ENCODE data around the gene HOXD8. TPM values are rescaled to one million over a fixed set of nuclear protein-coding genes. Genes with fewer than 3 reads are reported as not detected.

The HOXD8 gene
- total and polyA plus RNA-seq, 9 of the 15 experiments (the other 6 are each of a cell fraction or from before 2014, with no cell fraction given), result 0.04 to 0.15 TPM; not detected in 7

DNA sequence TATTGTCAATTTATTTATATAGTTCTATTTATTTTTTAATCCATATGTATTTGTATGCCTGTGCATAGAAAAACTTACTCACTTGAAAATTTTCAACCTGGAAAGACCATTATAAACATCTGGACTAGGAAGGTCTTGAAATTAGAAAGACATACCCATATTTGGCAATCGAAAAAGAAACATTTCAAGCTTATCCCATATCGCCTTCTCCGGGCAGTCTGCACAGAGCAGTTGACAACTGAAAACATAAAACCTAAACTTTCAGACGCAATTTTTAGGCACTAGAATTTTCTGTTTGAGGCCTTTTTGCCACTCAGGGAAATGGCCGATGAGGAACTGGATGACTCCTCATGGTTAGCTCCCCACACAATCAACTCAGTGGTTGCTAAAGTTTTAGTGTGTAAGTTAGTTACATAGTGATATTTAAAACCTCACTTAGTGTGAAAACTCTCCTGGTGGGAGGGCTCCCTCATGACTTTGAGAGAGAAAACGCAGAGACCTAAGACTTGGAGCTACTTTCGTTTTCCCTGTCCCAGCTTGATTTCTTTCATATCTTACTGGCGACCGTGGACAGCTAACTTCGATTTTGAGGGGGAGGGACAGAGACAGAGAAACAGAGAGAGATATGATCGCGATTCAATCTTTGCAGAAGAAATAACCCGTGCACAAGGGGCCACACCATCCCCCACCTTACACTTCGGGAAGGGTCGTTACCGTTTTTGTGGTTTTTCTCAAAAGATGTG lies 33.1 kb upstream of the HOXD8 start (continued):
- TF ChIP-seq, protein P1, sequence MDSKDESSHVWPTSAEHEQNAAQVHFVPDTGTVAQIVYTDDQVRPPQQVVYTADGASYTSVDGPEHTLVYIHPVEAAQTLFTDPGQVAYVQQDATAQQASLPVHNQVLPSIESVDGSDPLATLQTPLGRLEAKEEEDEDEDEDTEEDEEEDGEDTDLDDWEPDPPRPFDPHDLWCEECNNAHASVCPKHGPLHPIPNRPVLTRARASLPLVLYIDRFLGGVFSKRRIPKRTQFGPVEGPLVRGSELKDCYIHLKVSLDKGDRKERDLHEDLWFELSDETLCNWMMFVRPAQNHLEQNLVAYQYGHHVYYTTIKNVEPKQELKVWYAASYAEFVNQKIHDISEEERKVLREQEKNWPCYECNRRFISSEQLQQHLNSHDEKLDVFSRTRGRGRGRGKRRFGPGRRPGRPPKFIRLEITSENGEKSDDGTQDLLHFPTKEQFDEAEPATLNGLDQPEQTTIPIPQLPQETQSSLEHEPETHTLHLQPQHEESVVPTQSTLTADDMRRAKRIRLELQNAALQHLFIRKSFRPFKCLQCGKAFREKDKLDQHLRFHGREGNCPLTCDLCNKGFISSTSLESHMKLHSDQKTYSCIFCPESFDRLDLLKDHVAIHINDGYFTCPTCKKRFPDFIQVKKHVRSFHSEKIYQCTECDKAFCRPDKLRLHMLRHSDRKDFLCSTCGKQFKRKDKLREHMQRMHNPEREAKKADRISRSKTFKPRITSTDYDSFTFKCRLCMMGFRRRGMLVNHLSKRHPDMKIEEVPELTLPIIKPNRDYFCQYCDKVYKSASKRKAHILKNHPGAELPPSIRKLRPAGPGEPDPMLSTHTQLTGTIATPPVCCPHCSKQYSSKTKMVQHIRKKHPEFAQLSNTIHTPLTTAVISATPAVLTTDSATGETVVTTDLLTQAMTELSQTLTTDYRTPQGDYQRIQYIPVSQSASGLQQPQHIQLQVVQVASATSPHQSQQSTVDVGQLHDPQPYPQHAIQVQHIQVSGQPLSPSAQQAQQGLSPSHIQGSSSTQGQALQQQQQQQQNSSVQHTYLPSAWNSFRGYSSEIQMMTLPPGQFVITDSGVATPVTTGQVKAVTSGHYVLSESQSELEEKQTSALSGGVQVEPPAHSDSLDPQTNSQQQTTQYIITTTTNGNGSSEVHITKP (IDR thresholded peaks at IDR 0.05; ENCODE audit: partially characterized antibody), result peak; percentile 25

DNA sequence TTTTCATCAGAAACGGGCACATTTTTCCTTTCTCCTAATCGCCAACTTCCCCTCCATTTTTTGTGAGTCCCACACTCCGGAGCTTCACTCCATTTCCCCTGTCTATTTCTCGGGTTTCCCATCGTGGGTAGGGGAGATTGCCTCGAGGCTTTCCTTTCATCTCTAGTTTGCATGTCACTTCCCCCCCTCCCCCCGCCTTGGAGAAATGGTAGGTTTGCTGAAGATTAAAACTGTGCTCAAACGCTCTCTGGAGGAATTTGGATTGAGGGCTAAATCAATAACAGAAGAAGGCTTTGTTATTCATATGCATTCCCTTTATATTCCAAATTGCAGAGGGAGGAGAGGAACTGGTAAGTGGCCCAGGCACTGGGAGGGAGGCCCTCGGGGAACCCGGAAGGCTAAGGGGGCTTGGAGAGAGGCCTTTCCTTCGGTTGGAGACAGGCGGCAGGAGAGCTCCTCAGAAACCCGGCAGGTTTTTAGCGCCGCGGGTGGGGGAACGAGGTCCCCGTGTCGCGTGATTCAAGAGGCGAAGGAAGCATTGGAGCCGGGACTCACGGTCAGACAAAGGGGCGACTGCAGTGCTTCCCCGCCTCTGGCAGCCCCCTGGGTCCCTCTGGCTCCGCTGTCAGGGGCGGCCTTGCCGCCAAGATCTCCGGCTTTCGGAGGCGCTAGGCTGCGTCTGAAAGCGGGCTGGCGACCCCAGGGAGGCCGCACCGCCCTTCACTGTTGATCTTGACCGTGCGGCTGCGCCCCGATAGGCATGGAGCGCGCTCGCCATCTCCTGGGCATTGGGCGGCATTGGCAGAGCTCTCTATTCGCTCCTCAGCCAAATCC lies 32.3 kb upstream of the HOXD8 start:
- FAIRE-seq (peak; percentile 74), ATAC-seq (peak; percentile 96), DNase-seq (ENCODE audit: extremely low read depth in 1 of 4, low spot score in 3 of 4) (peak; percentile 84 to 86 (median 84))
- H3K4me3 ChIP-seq, result peak overlapping the region; percentile 29
- peaks cover 8 to 33% of the 10 kb centered on the region in 2 experiments for H3K4me1 ChIP-seq (replicated peaks in 1 of 2; ENCODE audit: control insufficient read depth in 2 of 2, insufficient read depth in 2 of 2, low read length in 2 of 2)
- in situ Hi-C loops (cut with MboI) (loop anchor here (5.0 to 25.0 kb wide), 2 partner anchors 735 to 1060 kb away; no protein-coding TSS in a partner anchor), intact Hi-C loops (cut with micrococcal nuclease) (loop anchor here (1.0 to 5.0 kb wide), 6 partner anchors 220 to 1350 kb away; no protein-coding TSS in a partner anchor)
- peaks cover 17% of the 10 kb centered on the region; the same call in 1 of the 2 replicates for H4K20me1 ChIP-seq (replicated peaks; ENCODE audit: control insufficient read depth, insufficient read depth, low read length)
- ChIA-PET CTCF (ENCODE audit: low intra/inter-chr PET ratio) (interaction anchor here (0.6 to 2.7 kb wide), 10 partner anchors 9 to 1066 kb away, joined by 3 to 13 read pairs (median 3); no protein-coding TSS in a partner anchor), POLR2A (interaction anchor here (0.6 to 0.7 kb wide), 2 partner anchors 695 to 925 kb away, joined by 3 read pairs; no protein-coding TSS in a partner anchor)
- WGBS (ENCODE audit: insufficient coverage, low coverage, missing lambda C conversion rate), result 1% methylated on average over 40 of the region's 45 CpGs
- no peaks in the 10 kb centered on the region for H3K36me3 ChIP-seq (ENCODE audit: control insufficient read depth, insufficient read depth, low read length)
- peak overlapping the region; percentile 79 for H2AFZ ChIP-seq (ENCODE audit: low read depth, low read length)
- no peaks in the 10 kb centered on the region for H3K9me1 ChIP-seq (ENCODE audit: control insufficient read depth, insufficient read depth, low read length)
- H3K9ac ChIP-seq (ENCODE audit: insufficient read depth in 1 of 2, low read depth in 2 of 2, low read length in 2 of 2), result peak overlapping the region; percentile 43 to 92; a peak in 3 of 4 replicates
- BruUV-seq (replicated peaks), result no TSS peak
- H3K9me3 ChIP-seq (replicated peaks; ENCODE audit: control insufficient read depth, insufficient read depth, low read depth, low read length), result no peaks in the 10 kb centered on the region
- peaks cover 70 to 80% of the 10 kb centered on the region in 2 experiments for H3K27me3 ChIP-seq (ENCODE audit: control insufficient read depth in 2 of 2, insufficient read depth in 2 of 2, low read length in 2 of 2)
- H3K27ac ChIP-seq (ENCODE audit: extremely low read depth, low read depth, low read length), result no peak overlapping the region
- H3K4me2 ChIP-seq (ENCODE audit: insufficient read depth, low read length), result peak overlapping the region; percentile 72
- H3K79me2 ChIP-seq (ENCODE audit: control insufficient read depth, insufficient read depth, low read length), result no peaks in the 10 kb centered on the region
- TF ChIP-seq, protein P2, sequence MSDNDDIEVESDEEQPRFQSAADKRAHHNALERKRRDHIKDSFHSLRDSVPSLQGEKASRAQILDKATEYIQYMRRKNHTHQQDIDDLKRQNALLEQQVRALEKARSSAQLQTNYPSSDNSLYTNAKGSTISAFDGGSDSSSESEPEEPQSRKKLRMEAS (CRISPR knock-in tag; IDR thresholded peaks at IDR 0.05), result no peak; the same call in 1 of the 2 replicates
- TF ChIP-seq FOXM1 (IDR thresholded peaks at IDR 0.05; ENCODE audit: low read depth), result no peak
- TF ChIP-seq FOXM1 (CRISPR knock-in tag; IDR thresholded peaks at IDR 0.05; ENCODE audit: low read depth), result no peak
- TF ChIP-seq ZFP30 (CRISPR knock-in tag; IDR thresholded peaks at IDR 0.05; ENCODE audit: borderline replicate concordance), result no peak
- no peak for TF ChIP-seq PRPF4 (IDR thresholded peaks at IDR 0.05; ENCODE audit: insufficient read depth, low read depth, low read length, poor library complexity, severe bottlenecking)
- TF ChIP-seq HOXB6 (CRISPR knock-in tag; IDR thresholded peaks at IDR 0.05; ENCODE audit: borderline replicate concordance), result no peak

Measured in K562 (cell line).